D341Med (cell line): Measurements from ENCODE around the gene DBT.
A peak's percentile ranks its signal among the peaks of the same experiment; 100 is the strongest.

Experiments
- DNase-seq: peaks from one replicate; pipeline ENCODE4 v3.0.0; 2012; ENCODE audit warnings: low spot score

Gene DBT

DNA sequence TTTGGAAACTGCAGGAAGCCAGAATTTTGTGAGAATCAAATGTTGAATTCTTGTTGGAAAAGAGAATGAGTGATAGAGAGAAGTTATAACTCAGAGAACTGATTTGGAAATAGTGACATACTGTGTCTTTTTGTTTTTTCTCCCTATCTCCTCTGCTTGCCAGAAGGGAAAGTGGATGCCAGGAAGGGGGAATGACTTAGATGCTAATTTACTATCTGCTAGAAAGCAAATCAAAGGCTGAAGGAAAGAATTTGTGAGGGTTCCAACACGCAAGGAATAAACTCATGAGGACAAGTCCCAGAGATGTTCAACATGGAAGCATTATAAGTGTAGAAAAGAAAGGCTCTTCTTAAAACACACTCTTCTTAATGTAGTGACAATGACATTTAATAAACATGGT is 51.0 kb downstream of the DBT start:
- DNase-seq, result no peak

DNA sequence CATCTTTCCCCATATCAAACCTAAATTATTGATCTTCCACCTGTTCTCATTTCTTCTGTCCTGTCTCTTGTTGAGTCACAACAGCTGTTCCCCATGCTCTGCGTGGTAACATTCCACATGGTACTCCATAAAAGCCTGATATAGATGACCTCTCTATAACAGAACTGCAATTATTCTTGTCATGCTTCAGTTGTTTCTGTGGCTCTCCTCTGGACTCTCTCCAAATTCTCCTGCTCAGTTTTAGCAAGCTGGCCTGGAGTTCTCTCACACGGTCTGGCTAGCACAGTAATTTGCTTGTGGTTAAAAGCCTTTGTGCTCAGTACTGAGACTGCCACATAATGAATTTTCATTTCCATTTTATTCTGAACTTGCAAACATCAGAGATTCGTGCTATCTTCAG is 61.0 kb downstream of the DBT start:
- no peak for DNase-seq

DNA sequence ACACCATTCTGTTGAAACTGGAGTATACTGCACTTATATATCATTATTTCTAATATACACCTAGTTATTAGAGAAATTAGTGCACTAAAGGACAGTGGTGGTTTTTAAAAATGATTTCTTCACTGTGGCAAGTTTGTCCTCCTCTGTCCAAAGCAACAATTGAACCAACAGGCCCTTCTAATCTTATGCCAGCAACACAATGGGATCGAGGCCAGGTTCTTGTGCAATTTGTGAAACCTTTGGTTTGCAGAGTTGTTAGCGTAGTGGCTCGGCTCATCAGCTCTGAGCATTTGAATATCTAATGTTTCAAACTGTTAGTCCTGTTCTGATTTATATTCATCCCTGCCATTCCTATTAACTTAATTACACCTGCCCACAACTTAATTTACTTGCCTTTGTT is 61.7 kb downstream of the DBT start:
- DNase-seq, result no peak

DNA sequence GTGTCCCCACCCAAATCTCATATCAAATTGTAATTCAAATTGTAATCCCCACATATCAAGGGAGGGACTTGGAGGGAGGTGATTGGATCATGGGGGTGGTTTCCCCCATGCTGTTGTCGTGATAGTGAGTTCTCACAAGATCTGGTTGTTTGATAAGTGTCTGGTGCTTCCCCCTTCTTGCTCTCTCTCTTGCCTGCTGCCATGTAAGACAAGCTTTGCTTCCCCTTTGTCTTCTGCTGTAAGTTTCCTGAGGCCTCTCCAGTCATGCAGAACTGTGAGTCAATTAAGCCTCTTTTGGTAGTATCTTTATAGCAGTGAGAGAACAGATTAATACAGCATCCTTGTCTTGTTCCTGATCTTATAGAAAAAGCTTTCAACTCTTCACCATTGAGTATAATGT is 65.1 kb downstream of the DBT start:
- no peak for DNase-seq

DNA sequence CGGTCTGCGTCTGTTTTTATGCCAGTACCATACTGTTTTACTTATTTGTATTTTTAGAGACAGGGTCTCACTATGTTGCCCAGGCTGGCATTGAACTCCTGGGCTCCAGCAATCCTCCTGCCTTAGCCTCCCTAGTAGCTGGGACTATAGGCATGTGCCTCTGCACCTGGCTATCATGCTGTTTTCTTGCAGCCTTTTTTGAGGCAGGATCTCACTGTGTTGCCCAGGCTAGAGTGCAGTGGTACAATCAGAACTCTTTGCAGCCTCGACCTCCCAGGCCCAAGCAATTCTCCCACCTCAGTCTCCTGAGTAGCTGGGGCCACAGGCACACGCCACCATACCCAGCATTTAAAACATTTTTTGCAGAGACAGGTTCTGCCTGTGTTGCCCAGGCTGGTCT is 66.3 kb downstream of the DBT start:
- DNase-seq, result no peak

DNA sequence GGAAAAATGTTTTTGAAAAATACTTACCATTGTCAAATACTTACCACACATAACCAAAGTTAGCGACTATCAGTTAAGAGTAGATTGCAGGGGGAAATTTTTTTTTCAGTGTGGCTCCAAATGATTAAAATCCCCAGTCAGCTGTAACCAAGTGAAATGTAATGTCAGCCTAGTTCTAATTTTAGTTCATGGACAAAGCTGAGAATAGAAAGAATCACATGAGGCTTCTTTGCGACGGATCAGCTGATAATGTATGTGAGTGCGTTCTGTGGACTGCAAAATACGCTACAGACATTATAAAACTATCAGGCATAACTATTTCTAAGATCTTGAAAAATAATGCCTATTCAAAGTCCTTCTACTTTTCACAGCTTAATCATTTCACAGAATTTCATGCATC is 71.5 kb downstream of the DBT start, which contains the start of gene LRRC39:
TSS of gene LRRC39 (minus strand) at position 166 of the 400 bp plus-strand sequence. CDS start 9,740 bp downstream, outside the sequence.
- DNase-seq, result no peak

DNA sequence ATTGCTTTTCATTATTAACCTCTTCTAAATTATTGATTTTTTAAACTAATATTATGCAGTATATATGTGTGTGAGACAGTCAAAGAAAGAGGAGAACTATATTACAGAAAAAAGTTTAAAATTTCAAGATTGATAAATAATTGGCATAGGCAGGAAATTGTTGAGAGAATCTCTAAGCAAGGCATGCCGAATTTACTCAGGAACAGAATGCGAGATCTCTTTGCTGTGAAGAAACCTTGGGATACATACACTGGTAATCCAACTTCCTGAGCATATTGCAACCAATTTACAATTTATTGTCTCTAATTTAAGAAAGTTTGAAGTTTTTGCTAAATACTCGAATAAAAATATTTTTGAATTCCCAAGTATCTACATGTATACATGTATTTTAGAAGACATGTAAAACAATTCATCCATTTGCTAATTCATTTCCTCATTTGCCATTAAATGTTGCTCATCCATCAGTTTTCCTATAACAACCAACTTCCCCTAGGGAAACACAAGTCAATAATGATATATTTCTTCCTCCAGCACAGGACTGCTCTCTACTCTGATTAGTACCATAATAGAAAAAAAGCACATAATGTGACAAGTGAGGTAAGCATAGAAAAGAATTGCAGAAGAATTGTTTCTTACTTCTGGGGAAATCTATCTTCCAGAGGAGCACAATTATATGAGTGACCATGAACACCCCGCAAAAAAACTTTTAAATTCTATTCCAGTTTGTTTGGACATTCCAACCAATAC is 72.2 kb downstream of the DBT start:
- DNase-seq, result no peak

DNA sequence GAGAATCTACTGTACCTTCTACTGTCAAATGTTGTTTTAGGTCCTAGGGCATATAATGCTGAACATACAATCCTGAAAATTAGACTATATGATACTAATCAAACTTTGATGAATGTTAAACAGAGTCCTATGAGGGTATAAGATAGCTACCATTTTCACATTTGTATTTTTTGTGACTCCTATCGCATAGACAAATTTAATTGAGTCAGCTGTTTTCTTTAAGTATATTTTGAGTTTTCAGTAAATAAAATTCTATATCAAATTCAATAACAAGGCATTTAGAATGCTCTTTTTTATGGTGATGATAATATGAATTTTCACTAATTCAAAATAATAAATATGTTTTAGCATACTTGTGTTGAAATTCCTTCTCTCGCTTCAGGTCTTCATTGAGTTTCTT is 81.6 kb downstream of the DBT start:
- no peak for DNase-seq

DNA sequence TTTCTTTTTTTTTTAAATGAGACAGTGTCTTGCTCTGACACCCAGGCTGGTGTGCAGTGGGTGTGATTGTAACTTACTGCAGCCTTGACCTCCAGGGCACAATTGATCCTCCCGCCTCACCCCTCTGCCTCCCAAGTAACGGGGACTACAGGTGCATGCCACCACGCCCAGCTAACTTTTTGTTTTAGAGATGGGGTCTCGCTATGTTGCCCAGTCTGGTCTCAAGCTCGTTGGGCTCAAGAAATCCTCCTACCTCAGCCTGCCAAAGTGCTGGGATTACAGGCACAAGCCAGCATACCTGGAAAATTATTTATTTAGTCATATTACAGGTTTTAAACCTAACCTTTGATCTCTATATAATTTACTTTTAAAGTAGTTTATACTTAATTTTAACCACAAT is 84.9 kb downstream of the DBT start:
- DNase-seq, result no peak

DNA sequence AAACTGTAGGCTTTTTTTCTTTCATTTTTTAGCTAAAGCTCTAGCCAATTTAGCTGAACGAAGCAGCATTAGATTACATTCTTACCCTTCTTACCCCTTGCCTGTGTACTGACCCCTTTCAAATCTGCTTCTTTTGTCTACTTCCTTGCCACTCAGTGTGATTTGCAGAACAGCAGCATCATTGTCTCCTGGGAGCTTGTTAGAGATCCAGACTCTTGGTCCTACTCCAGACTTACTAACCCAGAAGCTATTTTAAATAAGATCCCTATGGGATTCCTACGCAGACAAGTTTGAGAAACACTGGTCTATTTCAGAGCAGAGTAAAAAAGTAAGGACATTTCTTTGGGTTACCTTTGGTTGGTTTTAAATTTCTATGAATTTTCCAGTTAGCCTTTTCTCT is 85.4 kb downstream of the DBT start:
- peak; percentile 39 for DNase-seq

DNA sequence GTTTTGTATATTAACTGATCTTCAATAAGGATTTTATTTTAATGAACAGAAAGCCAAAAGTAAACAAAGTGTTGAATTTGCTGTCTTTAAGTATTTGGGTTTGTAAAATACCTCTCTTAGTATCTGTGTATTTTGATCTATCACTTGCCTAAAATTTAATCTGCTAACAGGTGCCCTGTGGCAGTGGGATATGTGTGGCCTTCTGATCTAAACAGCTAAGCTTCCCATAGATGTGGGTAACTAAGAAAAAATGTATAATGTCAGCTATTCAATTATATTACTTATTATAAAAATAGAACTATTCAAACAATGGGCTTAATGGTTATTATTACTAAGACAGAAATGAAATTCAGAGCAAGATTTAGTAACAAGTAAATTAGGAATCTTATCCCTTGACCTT is 86.8 kb downstream of the DBT start:
- no peak for DNase-seq

DNA sequence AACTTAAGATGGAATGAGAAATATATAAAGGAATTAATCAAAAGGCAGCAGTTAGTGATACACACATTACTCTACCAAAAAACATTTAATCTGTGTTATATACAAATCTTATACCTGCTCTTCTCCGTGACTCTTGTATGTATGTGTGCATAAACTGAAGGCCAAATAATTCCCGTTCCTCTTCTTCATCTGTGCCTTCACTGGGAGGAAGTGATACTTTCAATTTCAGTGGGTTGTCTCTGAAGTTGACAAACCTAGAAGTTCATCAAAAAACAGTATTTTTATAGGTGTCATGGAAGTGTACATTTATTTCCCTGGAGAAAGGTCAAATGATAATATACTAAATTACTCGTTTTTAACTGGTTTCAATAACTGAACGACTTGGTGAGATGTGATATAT is 97.4 kb downstream of the DBT start:
- DNase-seq, result no peak

DNA sequence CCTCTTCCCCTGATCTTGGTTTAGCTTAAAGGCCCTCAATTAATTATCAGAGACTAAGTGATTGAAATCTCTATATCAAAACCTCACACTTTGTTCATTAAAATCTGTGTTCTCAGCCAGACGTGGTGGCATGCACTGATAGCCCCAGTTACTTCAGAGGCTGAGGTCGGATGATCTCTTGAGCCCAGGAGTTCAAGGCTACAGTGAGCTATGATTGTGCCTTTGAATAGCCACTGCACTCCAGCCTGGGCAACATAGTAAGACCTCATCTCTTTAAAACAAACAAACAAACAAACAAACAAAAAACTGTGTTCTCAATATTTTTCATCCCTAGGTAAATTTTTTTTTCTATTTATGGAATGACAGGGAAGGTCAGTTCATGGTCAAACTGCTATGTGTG is 98.0 kb downstream of the DBT start:
- DNase-seq, result no peak

DNA sequence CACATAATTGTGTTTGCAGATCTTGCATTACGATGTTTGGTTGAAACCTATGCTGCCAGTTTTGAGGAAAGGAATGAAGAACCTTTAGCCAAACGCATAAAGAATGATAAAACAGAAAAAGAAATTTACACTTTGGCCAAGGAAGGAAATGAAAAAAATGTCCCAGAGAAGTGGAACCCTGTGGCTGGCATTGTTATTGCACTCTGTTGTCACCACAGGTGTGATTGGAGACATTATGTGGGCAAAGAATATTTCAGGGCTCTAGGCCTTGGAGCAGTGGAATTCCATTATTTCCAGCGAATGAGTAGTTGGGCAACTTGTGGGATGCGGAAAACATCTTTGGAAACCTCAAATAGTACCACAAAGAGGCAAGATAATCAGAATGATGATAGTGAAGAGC is 101.8 kb downstream of the DBT start:
- DNase-seq, result no peak

DNA sequence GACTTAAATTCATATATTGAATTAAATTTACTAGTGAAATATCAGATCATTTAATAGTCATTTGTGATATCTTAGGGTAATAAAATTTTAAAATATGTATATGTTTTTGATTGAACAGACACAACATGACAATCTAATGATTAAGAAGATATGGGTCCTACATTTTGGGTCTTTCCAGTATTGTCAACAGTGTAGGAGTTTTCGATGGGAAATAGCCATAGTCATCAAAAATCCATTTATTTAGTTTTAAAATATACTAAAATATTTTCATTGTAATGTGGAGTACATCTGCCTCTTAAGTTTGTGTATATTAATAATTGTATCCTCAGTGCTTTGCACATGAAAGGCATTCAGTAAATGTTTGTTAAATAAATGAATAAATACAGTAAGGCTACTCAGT is 102.7 kb downstream of the DBT start:
- no peak for DNase-seq

DNA sequence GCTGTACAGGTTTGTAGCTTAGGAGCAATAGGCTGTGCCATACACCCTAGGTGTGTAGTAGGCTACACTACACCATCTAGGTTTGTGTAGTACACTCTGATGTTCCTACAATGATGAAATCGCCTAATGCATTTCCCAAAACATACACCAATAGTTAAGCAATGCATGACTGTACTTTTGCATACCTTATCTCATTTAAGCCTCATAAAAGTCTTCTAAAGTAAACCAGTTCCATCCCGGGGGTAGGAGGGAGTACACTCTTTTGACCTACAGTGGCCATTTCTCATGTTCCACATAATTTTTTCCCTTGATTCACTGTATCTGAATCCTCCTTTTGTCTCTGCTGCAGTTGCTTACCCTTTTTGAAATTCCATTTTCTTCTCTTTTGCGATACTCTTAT is 104.5 kb downstream of the DBT start:
- DNase-seq, result no peak

DNA sequence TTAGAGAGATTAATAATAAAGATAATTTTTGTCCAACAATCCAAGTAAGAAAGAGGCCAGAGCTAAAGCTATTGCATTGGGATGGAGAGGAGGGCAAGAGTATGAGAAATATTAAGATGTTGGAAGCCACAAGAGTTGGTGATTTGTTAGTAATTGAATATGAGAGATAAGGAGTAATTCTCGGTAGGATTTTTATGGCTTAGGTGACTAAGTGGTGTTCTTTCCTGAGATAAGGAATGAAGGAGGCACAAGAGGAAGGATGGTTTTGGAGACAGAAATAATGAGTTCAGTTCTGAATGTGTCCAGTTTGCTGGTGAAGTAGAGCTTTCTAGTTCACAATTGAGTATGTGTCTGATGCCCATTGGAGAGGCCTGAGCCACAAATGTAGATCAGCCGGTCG is 107.3 kb downstream of the DBT start:
- DNase-seq, result no peak

DNA sequence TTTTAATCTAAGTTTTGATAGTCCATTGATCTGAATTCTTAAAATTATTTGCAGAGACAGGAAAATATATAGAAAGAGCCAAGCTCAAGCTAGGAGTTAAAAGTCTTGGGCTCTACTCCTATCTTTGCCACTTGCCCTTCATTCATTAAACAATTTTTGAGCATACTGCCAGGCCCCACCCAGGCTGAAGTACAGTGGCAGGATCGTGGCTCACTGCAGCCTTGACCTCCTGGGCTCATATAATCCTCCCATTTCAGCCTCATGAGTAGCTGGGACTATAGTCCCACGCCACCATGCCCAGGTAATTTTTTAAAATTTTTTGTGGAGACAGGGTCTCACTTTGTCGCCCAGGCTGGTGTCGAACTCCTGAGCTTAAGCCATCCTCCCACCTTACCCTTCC is 108.4 kb downstream of the DBT start:
- no peak for DNase-seq

DNA sequence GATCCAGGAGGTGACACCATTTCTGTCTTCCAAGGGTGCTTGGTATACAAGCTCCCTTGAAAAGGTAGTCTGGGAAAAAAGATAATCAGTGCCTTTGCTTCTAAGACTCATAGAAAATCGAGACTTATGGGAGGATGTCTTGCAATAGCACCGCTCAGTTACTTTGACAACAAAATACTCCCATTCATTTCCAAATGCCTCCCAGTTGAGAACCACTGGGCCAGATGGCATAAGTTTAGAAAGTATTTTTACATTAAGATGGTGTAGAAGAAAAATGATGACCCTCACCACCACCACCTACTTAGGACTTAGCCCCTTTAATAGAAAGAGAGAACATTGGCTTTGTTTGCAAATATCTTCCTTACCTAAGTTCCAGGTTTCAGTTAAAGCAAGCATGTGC is 112.0 kb downstream of the DBT start:
- DNase-seq, result no peak
